HG03457 (cell line): ENCODE results near the gene STK10.

Experiments
- ATAC-seq: cut with Tn5 transposase; IDR thresholded peaks from one replicate; pipeline ENCODE4 v1.9.1; 2021; ENCODE audit warnings: moderate number of reproducible peaks; ENCODE audit not compliant: unreplicated experiment

STK10 gene

DNA sequence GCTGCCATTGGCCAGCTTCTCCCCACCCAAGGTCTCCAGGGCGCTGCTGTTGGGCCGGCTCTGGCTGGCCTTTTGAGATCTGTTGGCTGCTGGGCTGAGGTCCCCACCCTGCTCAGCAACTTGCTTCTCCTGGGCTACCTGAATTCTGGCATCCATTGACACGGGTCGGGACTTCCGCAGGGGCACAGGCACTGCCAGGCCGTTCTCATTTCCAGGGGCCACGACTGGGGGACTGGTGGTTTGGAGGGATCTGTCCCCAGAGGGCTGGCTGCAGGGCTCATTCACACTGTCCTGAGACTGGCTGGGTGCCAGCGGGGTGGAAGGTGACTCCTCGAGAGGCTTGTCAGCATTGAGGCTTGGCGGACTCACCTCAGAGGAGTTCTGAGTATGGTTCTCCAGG lies 94.5 kb downstream of the STK10 start:
- no peak for ATAC-seq

DNA sequence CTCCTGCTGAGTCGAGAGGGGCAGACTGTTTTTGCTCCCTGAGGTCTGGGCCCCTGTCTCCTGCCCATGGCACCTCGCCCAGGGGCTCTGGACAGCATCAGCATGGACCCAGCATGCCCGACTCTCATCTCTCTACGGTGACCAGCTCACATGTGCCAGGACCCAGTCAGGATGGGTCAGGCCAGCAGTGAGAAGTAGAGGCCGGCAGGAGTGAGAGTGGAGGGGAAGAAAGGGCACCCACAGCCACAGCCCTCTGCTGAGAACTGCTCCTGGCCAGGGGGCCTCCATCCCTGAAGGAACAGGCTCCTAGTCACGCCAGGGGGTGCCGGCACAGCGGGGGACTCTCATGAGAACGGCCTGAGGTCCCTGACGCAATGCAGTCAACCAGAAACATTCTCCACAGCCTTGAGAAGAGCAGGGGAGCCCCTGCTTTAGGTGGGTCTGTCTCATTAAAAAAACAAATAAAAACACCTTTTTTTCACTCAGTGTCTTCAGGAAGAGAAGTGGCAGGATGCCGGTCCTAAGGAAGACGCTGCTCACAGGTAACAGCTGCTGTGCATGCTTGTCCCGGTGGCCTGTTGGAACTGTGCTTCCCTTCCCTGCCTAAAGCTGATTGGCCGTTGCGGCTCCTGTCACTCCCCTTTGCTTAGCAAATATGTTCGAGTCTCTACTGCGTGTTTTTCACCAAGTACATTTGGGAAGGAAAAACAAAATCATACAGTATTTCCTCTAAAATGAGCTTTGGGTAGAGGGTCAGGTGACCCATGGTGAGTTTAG lies 95.9 kb downstream of the STK10 start:
- no peak for ATAC-seq

DNA sequence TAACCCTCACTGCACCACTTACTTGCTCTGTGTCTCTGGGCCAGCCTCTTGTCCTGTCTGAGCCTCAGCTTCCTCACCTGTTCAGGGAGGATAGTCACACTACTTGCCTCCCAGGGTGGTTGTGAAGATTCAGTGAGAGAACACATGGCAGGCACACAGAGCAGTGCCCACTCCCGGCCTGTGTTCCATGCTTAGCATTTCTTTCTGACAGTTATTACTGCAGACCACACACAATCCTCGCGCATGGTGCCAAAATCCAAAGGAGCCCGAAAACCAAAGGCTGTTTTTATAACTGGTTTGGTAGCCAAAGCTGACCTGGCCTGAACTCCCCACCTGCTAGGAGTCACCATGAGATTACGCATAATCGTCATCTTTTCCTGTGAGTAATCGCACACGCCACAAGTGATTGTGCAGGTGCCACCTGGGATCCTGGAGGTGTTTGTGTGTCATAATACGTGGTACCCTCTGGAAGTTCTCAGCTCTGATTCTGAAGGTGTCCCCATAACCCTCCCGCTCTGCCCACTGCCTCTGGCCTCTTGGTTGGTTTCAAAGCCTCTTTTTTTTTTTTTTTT lies 97.0 kb downstream of the STK10 start:
- ATAC-seq = no peak

DNA sequence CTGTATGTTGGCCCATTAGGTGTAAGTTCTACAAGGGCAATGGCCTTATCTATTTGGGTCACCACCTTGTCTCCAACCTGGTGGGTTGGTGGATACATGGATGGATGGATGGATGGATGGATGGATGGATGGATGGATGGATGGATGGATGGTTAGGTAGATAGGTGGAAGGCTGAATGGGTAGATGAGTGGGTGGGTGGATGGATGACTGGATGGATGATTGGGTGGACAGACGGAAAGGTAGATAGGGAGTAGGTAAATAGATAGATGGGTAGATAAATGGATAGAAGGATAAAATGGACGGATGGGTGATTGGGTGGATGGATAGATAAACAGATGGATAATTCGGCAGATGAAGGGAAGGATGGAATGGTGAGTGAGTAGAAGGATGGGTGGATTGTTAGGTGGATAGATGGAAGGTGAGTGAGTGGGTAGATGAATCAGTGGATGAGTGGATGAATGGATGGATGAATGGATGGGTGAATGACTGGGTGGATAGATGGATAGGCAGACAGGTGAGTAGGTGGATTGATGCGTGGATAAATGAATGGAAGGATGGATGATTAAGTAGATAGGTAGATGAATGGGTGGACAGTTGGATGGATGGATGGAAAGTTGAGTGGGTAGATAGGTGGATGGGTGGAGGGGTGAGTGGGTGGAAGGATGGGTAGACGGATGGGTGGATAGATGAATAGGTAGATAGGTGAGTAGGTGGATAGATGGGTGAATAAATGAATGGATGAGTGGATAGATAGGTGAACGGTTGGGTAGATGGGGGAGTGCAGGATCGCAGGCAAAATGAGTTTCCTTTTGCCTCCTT lies 98.5 kb downstream of the STK10 start:
- ATAC-seq = no peak

DNA sequence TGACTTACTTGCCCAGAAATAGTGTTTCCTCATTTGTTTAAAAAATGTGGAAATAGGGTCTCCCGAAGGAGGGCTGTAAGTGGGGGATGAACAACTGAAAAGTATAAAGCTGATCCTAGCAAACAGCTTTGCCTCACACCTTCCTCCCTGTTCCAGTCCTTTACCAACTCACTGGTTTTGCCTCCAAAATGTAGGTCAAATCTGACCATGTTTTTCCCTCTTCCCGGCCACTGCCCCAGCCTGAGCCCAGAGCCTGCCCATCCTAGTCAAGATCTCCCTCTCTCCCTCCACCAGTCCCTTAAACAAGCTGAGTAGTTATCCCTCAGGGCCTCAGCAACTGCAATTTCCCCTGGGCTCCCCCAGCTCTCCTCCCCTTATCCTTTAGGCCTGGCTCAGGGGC lies 99.2 kb downstream of the STK10 start:
- ATAC-seq = no peak

DNA sequence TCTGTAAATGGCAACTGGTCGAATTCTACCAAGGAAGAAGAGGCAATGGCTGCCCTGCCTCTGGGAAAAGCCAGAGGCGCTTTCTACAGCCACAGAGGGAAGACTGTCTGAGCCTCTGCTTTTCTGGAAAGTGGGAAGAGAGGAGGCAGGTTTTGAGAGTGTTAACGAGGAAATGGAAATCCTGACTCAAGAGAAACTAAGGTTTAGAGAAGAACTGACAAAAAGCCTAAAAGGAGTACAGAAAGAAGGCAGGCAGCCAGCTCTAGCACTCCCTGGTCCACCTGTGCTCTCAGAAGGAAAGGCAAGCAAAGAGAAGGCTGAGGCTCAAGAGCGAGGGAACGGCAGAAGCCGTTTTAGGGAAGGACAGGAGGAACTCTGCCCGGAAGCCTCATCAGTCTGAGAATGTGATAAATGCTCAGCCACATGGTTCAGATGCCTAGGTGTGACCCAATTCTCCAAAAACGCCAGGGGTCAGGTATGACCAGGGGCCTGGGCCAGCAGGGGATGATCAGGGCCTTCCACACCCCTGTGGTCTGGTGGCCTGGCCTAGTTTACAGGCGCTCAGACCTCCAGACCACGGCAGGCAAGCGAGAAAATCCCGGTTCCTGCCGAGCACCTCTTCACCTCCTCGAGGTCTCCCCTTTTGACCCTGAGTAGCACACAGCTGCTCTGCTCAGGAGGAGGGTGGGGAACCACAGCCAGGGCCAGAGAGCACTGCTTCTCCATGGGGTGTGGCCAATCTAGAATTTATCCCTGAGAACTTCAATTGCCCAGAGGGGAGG lies 101.6 kb downstream of the STK10 start:
- ATAC-seq = no peak

DNA sequence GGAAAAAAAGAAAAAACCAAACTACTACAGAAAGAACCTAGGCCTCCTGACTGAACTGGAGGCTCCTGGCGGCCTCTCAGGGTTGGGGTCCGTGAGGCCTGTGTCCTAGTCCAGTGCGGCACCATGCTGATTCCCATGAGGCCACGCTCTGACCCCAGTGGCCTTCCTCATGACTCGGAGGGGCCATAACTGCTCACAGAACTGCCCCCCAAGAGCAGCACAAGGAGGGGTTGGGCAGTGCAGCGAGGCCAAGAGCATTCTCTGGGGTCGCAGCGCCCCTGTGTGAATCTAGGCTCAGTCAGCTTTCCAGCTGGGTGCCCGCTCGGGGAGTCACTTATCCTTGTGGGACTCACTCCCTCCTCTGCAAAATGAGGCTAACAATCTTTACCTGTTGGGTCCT lies 102.3 kb downstream of the STK10 start:
- no peak for ATAC-seq

DNA sequence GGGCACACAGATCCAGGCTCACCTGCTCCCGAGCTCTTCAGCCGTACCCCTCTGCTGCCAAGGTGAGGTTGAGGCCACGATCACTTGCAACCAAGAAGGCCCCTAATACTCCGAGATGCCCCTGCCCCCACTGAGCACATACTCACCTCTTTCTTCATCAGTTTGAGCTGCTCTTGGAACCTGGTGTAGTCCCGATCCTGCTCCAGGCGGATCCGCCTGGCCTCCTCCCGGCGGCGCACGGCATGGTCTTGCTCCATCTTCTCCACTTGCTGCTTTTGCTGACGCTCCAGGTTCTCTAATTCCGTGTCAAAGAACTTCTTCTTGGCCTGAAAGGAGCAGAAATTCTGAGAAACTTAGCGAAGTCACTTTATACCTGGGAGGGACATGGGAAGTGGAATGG lies 105.8 kb downstream of the STK10 start:
- ATAC-seq = no peak

DNA sequence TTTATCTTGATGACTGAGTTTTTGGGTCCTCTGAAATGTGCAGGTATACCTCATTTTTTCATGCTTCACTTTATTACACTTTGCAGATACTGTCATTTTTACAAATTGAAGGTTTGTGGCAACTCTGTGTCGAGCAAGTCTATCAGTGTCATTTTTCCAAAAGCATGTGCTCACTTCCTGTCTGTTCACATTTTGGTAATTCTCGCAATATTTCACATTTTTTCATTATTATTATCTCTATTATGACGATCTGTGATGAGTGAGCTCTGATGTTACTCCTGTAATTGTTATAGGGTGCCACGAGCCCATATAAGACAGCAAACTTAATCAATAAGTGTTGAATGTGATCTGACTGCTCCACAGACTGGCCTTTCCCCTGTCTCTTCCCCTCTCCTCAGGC lies 108.1 kb downstream of the STK10 start:
- no peak for ATAC-seq

DNA sequence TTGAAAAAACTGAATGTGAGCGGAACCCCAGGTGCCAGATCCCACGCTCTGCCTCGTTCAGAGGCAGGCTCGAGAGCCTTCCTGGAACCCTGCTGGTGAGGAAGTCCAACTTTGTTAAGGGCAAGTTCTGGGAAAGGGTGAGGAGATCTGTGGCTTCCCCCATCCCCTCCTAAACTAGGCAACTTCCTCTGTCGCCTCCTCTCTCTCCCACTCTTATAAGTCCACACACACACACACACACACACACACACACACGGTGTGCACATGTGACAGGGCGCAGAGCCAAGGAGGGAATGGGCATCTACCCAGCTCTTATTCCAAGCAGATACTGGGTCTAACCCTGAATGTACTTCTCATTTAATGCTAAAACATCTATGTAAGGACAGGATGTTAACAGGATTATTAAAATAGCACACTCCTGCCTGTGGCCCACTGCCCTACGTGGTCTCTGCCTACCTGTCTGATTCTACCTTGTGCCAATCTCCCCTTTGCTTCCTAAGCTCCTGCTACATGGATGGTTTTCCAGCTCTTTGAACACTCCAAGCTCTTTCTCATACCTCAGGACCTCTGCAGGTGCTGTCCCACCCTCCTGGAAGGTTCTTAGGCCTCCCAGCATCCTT lies 109.2 kb downstream of the STK10 start:
- ATAC-seq = no peak

DNA sequence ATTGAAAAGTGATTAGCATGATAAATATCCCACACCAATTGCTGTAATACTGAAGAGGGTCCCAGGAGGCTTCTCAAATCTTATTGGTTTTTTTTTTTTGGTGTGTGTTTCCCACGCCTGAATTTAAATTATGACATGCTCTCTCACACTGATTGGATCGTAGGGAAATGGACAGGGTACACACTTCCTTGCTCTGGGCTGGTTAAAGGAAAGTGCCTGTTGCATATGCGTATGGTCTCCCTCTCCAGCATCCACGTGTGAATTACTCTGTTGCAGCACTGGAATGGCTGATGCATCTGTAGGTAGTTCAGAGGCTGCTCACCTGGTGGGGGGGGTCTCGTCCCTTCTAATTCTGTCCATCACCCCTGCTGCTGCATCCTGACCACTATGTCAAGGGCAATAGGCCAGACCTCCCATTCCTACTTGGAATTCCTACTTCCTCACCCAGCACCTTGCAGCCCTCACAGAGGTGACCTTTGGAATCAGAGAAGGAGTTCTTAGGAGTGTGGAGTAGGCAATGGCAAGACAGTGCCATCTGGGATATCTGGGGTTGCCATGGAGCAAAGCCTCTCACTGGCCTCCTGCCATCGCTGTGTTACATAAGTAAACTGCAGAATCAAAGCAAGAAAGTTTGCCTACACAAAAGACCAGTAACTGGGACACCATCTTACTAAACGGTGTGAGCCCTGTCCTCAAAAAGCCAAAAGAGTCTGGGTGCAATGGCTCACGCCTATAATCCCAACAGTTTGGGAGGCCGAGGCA lies 110.2 kb downstream of the STK10 start:
- no peak for ATAC-seq

DNA sequence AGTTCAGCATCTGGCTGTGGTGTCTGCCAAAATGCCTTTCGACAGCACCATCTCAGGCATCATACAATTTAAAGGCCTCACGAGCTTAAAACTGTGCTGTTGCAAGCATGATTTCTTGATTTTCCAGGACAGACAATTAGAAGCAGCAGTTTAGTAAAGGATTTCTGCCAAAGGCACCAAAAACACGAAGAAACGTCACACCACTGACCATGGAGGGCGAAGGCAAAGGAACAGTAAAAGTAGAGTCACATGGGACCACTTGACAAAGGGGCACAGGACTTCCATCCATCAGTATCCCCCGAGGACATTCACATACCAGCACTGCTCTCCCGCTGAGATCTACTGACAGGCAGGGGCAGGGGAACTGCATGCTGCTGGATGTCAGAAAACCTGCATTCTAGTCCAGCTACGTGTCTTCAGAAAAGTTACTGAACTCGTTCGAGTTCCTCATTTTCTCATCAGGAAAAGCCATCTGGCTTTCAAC lies 111.2 kb downstream of the STK10 start:
- no peak for ATAC-seq

DNA sequence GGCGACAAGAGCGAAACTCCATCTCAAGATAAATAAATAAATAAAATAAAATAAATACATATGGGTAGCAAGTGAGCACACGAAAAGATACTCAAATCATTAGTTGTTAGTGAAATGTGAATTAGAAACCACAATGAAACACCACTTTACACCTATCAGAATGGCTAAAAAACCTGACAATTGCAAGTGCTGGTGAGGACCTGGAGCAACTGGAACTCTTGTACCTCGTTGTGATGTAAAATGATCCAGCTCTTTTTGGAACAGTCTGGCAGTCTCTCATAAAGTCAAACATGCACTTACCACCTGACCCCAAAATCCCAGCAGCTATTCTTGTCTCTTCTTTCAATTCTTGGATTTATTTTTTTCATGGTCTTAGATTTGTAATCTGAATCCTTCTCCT lies 112.4 kb downstream of the STK10 start:
- no peak for ATAC-seq

DNA sequence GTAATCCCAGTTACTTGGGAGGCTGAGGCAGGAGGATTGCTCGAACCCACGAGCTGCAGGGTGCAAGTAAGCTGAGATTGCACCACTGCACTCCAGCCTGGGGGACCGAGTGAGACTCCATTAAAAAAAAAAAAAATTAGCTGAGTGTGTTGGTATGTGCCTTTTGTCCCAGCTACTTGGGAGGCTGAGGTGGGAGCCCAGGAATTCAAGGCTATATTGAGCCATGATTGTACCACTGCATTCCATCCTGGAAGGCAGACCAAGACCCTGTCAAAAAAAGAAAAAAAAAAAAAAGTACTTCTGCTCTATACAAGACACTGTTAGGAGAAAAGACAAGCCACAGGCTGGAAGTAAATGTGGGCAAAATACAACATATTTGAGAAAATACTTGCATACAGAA lies 113.1 kb downstream of the STK10 start:
- ATAC-seq = no peak

DNA sequence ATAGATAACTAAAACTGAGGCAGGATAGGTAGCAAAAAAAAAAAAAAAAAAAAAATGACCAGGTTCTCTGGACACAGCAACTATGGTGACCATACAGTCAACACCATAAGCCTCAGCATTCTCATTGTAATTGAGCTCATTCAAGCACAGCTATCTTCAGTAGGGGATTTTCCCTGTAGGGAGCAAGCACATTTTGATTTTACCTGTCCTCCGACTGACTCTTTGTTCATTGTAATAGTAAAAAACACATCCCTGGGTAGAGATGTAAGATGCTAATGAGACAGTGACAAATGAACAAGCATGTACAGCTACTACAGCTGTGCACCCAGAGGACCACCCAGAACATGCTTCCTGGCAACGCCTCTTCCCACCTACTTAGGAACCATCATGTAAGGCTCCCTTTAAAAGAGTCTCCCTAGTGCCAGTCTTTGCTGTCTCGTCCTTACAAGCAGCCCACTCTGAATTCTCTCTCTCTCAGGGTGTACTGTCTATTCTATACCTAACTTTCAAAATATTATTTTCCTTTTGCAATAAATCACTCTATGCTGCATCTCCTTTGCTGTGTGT lies 116.6 kb downstream of the STK10 start:
- ATAC-seq = no peak

DNA sequence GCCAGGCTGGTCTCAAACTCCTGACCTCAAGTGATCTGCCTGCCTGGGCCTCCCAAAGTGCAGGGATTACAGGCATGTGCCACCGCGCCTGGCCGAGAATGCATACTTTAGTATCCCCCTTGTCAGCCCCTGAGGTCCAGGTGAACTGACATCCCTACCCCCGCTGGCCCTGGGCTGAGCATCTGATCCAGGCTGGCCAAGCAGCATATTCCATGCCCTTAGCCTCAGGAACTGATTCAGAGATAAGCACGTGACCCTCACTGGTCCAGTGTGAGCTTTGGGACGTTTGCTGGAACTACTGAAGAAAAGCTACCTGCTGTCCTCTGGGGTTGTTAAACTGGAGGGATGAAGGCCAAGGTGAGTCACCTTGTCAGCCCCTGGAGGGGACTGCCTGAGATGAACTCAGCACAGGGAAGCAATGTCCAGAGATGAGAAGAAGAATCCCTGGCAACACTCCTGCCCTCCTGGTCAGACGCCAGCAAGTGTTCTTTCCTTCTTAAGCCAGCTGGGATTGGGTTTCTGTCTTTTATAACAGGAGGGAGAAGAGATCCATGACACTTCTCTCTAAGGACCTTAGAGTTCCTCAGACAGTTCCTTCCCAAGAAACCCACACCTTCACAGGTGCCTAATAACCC lies 122.5 kb downstream of the STK10 start:
- no peak for ATAC-seq

DNA sequence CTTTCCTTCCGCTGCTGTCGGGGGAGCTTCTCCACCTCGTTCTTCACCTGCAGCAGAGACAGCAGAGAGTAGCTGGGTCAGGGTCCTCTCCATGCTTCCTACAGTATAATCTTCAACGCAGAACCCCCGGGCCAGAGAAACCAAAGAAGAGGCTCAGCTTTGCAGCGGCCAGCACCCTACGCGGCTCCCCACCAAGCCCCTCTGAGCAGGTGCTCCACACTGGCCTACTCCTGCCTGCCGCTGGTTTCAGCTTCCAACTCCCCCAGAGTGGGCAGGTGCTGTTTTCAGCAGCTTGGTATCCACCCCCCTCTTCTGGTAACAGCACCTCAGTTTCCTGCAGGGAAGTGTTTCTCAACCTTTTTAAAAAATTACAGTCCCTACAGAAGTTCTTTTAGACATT lies 123.3 kb downstream of the STK10 start:
- ATAC-seq = no peak

DNA sequence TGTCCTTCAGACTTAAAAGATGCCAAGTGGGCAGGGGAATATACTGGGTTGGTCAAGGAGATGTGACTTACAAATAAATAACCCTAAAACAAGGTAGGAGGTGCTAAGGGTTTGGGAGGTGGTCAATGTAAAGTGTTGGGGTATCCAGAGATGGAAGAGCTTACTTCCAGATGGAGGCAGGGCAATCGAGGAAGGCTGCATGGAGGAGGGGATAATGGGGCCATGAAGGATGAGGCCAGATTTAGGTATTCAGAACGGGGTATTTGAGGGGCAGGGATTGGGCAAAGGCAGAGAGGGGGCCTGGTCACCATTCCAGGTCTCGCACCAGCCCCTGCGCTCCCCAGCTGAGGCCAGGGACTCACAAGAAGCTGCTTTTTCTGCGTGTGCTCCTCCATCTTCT lies 123.7 kb downstream of the STK10 start:
- ATAC-seq = no peak
